Activated CD4-positive, alpha-beta memory T cell treated with anti-CD3 and anti-CD28 coated beads for 36 hours (primary cell): ENCODE results near the gene DHX36. TPM values are rescaled to one million over a fixed set of nuclear protein-coding genes. Genes with fewer than 3 reads are reported as not detected.
A peak's percentile ranks its signal among the peaks of the same experiment; 100 is the strongest.

Source experiments
- CTCF ChIA-PET: fragments of 350-600 bp; sonication (Branson Sonifier 250); formaldehyde crosslinking; loops from one replicate; lab custom pipeline; 2021; ENCODE audit warnings: antibody characterized with exemption, inconsistent platforms; lab: Charles Lee
- POLR2A ChIA-PET: fragments of 350-600 bp; sonication (Branson Sonifier 250); formaldehyde crosslinking; loops from one replicate; lab custom pipeline; 2021; ENCODE audit warnings: antibody characterized with exemption; lab: Charles Lee
- DNase-seq: peaks from one replicate; pipeline ENCODE4 v3.0.0-alpha.2; 2020
- H3K27ac Mint-ChIP-seq: one replicate; pipeline ENCODE4 v1.8.0; 2021; ENCODE audit warnings: mixed read lengths
- H3K27me3 Mint-ChIP-seq: one replicate; pipeline ENCODE4 v1.8.0; 2021; ENCODE audit warnings: mixed read lengths
- H3K36me3 Mint-ChIP-seq: one replicate; pipeline ENCODE4 v1.8.0; 2021; ENCODE audit warnings: mixed read lengths
- H3K4me1 Mint-ChIP-seq: one replicate; pipeline ENCODE4 v1.8.0; 2021; ENCODE audit warnings: low read depth, mixed read lengths
- H3K4me3 Mint-ChIP-seq: one replicate; pipeline ENCODE4 v1.8.0; 2021; ENCODE audit warnings: mild to moderate bottlenecking, mixed read lengths
- H3K9me3 Mint-ChIP-seq: one replicate; pipeline ENCODE4 v1.8.0; 2021; ENCODE audit warnings: mixed read lengths
- intact Hi-C: fragments of 100-400 bp; cut with micrococcal nuclease; formaldehyde crosslinking; loops from one replicate; pipeline ENCODE4 v1.15.1; 2023
- total RNA-seq, 2 experiments: library from RNA; stranded (reverse); gene quantifications; one replicate each; pipeline ENCODE4 v1.2.3, GENCODE V29; 2021

The DHX36 gene
- total RNA-seq, 2 experiments from 2014 or later: 65.5 to 71.1 TPM

- DNase-seq: no peak
- ChIA-PET POLR2A (no interaction called here), CTCF (no interaction called here)
- Mint-ChIP-seq H3K4me1 (no peaks in the 10 kb centered on the region), H3K9me3 (no peaks in the 10 kb centered on the region), H3K27me3 (no peaks in the 10 kb centered on the region), H3K27ac (no peak overlapping the region), H3K36me3 (peaks cover 42% of the 10 kb centered on the region), H3K4me3 (no peak overlapping the region)
- intact Hi-C loops: loop anchor here (5.0 kb wide), 1 partner anchor 46 kb away; the partner anchor contains the start of gene DHX36
These were observed 48.3 kb downstream of the DHX36 start for GRCh38 chr3:154275965-154276364.

DNA sequence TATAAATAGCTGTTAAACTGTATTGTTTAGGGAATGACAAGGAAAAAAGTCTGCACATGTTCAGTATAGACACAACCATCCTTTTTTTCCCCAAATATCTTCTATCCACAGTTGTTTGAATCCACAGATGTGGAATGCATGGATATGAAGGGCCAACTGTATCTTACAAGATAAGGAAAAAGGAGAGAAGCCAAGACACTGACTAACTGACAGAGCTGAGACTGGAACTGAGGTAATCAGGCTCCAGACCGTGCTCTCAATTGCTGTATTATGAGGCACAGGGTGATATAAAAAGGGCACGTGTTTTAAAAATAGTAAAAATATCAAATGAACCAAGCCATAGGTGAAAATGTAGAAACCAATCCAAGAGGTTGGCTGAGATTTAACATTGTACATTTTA is 49.0 kb downstream of the DHX36 start:
- no peaks in the 10 kb centered on the region for H3K9me3 Mint-ChIP-seq
- DNase-seq: no peak
- ChIA-PET POLR2A (no interaction called here), CTCF (no interaction called here)
- no peaks in the 10 kb centered on the region for H3K27me3 Mint-ChIP-seq
- intact Hi-C loops: loop anchor here (5.0 kb wide), 1 partner anchor 47 kb away; the partner anchor contains the start of gene DHX36
- H3K27ac Mint-ChIP-seq: no peak overlapping the region
- H3K4me1 Mint-ChIP-seq: no peaks in the 10 kb centered on the region
- H3K36me3 Mint-ChIP-seq: peaks cover 40% of the 10 kb centered on the region
- no peak overlapping the region for H3K4me3 Mint-ChIP-seq

- intact Hi-C loops: no loop called here
- no peaks in the 10 kb centered on the region for H3K4me1 Mint-ChIP-seq
- H3K9me3 Mint-ChIP-seq: no peaks in the 10 kb centered on the region
- no peak overlapping the region for H3K27ac Mint-ChIP-seq
- no peaks in the 10 kb centered on the region for H3K27me3 Mint-ChIP-seq
- H3K4me3 Mint-ChIP-seq: no peak overlapping the region
- no peak for DNase-seq
- ChIA-PET CTCF (no interaction called here), POLR2A (no interaction called here)
- peaks cover 48% of the 10 kb centered on the region for H3K36me3 Mint-ChIP-seq
These were observed 49.9 kb downstream of the DHX36 start for GRCh38 chr3:154274348-154274747.

DNA sequence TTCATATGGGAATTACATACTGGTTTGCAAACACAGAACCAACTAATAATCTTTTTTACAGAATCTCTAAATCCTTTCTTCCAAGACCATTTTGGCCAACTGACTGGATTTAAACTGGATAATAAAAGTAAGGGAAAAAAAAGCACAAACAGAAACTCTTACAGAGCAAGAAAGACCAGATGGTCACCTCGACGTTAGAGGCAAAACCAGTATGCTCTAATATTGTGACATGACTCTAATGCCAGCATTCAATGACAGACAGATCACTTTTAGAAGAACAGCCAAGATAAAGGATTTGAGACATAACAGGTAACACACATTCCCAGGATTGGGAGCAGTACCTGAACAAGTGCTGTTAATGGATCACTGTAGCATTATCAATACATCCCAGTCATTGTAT is 50.9 kb downstream of the DHX36 start:
- intact Hi-C loops: no loop called here
- Mint-ChIP-seq H3K27me3 (no peaks in the 10 kb centered on the region), H3K36me3 (peaks cover 54% of the 10 kb centered on the region), H3K9me3 (peaks cover 1% of the 10 kb centered on the region), H3K4me3 (no peak overlapping the region), H3K4me1 (no peaks in the 10 kb centered on the region), H3K27ac (no peak overlapping the region)
- ChIA-PET CTCF (no interaction called here), POLR2A (no interaction called here)
- DNase-seq: no peak

DNA sequence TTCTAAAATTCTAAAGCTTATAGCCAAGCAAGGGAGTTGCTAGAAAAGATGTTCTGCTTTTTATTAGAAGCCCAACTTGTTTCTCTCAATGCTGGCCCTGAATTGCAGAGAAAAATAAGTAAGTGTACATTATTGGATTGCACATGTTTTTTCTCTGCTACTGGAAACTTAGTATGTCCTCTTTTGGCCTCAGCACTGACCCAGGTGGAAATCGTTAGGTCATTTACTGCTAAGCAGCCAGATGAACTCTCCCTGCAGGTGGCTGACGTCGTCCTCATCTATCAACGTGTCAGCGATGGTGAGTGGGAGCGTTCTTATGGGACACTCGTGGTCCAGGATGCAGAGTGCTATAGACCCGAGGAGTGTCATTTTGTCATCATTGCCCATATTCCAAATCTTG is 69.8 kb downstream of the DHX36 start:
- CTCF ChIA-PET: interaction anchor here (1.0 to 3.0 kb wide), 2 partner anchors 157 to 217 kb away, joined by 3 to 17 read pairs; no protein-coding TSS in a partner anchor
- Mint-ChIP-seq H3K27ac (no peak overlapping the region), H3K9me3 (no peaks in the 10 kb centered on the region), H3K4me1 (peaks cover 3% of the 10 kb centered on the region), H3K36me3 (peaks cover 41% of the 10 kb centered on the region), H3K4me3 (no peak overlapping the region), H3K27me3 (no peaks in the 10 kb centered on the region)
- no peak for DNase-seq
- POLR2A ChIA-PET: no interaction called here
- intact Hi-C loops: loop anchor here (5.0 kb wide), 1 partner anchor 1227 kb away; no protein-coding TSS in a partner anchor

DNA sequence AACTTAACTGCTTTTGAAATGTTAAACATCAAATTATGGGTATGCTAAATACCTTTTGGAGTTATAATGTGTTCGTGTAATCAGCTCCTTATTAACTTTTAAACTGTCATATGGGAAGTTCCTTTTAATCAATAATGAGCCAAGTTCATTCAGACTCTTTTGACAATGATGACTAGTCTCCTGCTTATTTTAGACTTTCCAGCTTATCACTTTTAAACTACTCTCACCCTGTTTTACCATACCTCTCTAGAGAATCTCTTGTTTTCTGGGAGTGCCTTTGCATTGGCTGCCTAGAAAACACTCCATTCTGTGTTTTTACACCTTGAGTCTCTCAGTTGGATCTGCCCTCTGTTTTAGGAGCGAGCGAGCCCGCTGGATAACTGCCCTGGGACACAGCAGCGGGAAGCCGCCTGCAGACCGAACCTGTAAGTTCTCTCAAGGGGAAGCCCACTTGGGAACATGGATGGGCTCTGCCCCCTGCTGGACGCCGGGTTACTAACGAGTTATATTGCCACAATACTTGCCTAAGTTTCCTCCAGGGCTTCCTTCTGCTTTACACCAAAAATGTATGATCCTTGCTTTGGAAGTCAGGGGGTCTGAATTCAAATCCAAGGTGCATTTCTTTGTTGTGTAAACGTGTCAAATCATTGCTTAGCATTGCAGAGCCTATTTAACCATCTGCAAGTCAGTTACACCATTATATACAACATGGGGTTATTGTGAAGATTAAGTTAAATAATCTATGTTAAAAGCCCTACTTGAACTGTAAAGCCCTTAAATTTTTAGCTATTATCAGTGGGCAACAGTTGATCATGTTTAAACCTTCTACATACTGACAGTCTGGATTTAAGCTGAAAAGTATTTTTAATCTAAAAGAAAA is 71.3 kb downstream of the DHX36 start:
- Mint-ChIP-seq H3K27ac (no peak overlapping the region), H3K9me3 (no peaks in the 10 kb centered on the region), H3K36me3 (peaks cover 32% of the 10 kb centered on the region), H3K4me1 (peaks cover 3% of the 10 kb centered on the region), H3K4me3 (no peak overlapping the region), H3K27me3 (no peaks in the 10 kb centered on the region)
- intact Hi-C loops: loop anchor here (1.0 to 5.0 kb wide), 3 partner anchors 158 to 1226 kb away; no protein-coding TSS in a partner anchor
- CTCF ChIA-PET: interaction anchor here (0.6 to 3.0 kb wide), 27 partner anchors 9 to 417 kb away, joined by 3 to 17 read pairs (median 3); partner anchors contain the start of gene ARHGEF26
- POLR2A ChIA-PET: no interaction called here
- peak; percentile 85 for DNase-seq

DNA sequence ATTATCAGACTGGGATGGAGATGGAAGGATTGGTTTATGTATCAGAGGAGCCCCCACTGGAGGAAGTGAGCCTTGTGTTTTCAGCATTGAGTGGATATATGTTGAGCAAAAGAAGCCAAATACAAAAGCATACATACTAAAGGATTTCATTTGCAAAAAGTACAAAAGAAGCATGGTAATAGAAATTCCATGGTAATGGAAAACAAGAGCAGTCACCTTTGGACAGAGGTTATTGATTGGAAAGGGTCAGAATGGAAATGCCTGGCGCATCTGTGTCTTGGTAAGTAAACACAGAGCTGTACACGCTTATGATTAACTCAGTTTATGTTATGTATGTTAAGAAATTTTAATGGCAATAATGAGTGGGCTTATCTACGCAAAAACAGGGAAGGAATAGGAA is 72.7 kb downstream of the DHX36 start:
- H3K4me3 Mint-ChIP-seq: no peak overlapping the region
- H3K27ac Mint-ChIP-seq: no peak overlapping the region

GRCh38 chr3:154250291-154250690 is 74.0 kb downstream of the DHX36 start:
- Mint-ChIP-seq H3K4me3 (no peak overlapping the region), H3K27ac (no peak overlapping the region), H3K36me3 (peaks cover 36% of the 10 kb centered on the region), H3K27me3 (no peaks in the 10 kb centered on the region), H3K4me1 (peaks cover 3% of the 10 kb centered on the region), H3K9me3 (no peaks in the 10 kb centered on the region)
- intact Hi-C loops: loop anchor here (5.0 kb wide), 1 partner anchor 1223 kb away; no protein-coding TSS in a partner anchor
- ChIA-PET CTCF (no interaction called here), POLR2A (no interaction called here)
- DNase-seq: no peak

More for the DNA sequence above, 72.7 kb downstream of the DHX36 start:
- CTCF ChIA-PET: interaction anchor here (0.9 to 3.0 kb wide), 2 partner anchors 59 to 154 kb away, joined by 3 to 17 read pairs; no protein-coding TSS in a partner anchor
- no peaks in the 10 kb centered on the region for H3K9me3 Mint-ChIP-seq
- POLR2A ChIA-PET: no interaction called here
- DNase-seq: no peak
- intact Hi-C loops: loop anchor here (5.0 kb wide), 1 partner anchor 1224 kb away; no protein-coding TSS in a partner anchor
- peaks cover 34% of the 10 kb centered on the region for H3K36me3 Mint-ChIP-seq
- peaks cover 3% of the 10 kb centered on the region for H3K4me1 Mint-ChIP-seq
- H3K27me3 Mint-ChIP-seq: no peaks in the 10 kb centered on the region

DNA sequence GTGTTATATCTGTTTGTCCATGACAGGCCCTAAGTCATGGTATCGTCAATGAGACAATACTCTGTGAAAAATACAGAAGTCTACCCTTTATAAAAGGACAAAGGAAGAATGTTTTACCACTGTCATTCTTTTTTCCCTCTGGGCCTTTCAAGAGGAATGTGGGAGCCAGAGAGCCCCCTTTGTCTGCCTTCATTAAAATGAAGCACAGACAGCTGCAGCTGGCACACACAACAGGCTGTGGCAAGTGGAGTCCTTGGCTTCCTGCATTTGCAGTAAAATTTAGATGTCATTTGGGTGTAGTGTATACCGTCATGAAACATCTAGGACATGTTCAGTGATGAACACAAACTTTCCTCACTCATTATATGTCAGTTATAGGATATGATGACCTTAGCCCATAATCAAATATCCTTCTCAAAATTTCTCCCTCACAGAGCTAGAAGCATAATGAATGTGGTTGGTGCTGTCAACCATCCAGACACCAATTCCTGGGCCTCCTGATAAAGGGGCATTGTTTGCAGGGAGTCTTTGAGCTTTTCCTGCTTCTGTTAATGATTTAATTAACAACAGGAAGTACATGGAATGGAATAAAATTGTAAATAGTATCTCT is 76.4 kb downstream of the DHX36 start:
- intact Hi-C loops: no loop called here
- ChIA-PET CTCF (no interaction called here), POLR2A (no interaction called here)
- Mint-ChIP-seq H3K4me3 (no peak overlapping the region), H3K27me3 (no peaks in the 10 kb centered on the region), H3K36me3 (peaks cover 27% of the 10 kb centered on the region), H3K27ac (no peak overlapping the region), H3K4me1 (peaks cover 5% of the 10 kb centered on the region), H3K9me3 (no peaks in the 10 kb centered on the region)
- no peak for DNase-seq

DNA sequence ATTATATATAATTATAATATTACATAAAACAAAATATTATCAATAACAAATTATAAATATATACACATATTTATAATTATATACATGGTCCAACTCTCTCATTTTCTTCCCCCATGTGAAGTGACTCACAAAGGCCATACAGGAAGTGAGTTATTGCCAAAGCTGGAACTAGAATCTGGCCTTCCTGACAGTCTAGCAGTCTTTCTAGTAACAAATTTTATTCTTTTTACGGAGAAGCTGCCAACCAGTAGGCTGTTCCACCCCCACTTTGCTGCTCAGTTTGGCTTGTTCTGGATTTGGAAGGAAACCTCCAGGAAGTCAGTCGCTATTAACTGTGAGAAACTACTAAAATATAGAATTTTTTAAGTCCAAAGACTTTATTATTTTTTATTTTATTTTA is 79.6 kb downstream of the DHX36 start:
- no peak for DNase-seq
- H3K4me1 Mint-ChIP-seq: peaks cover 4% of the 10 kb centered on the region
- H3K36me3 Mint-ChIP-seq: peaks cover 15% of the 10 kb centered on the region
- H3K27ac Mint-ChIP-seq: no peak overlapping the region
- H3K9me3 Mint-ChIP-seq: no peaks in the 10 kb centered on the region
- no peak overlapping the region for H3K4me3 Mint-ChIP-seq
- POLR2A ChIA-PET: no interaction called here
- H3K27me3 Mint-ChIP-seq: peaks cover 7% of the 10 kb centered on the region
- intact Hi-C loops: no loop called here
- CTCF ChIA-PET: interaction anchor here (2.2 kb wide), 1 partner anchor 8 kb away, joined by 11 read pairs; no protein-coding TSS in a partner anchor

- CTCF ChIA-PET: interaction anchor here (0.6 to 2.2 kb wide), 2 partner anchors 10 to 13 kb away, joined by 3 to 11 read pairs; no protein-coding TSS in a partner anchor
These were observed 80.9 kb downstream of the DHX36 start for GRCh38 chr3:154243353-154243752.

GRCh38 chr3:154242766-154243165 is 81.5 kb downstream of the DHX36 start:
- Mint-ChIP-seq H3K4me3 (no peak overlapping the region), H3K27me3 (peaks cover 14% of the 10 kb centered on the region), H3K4me1 (peaks cover 8% of the 10 kb centered on the region), H3K27ac (no peak overlapping the region), H3K9me3 (no peaks in the 10 kb centered on the region), H3K36me3 (peaks cover 10% of the 10 kb centered on the region)
- ChIA-PET POLR2A (no interaction called here), CTCF (interaction anchor here (0.6 kb wide), 1 partner anchor 13 kb away, joined by 3 read pairs; no protein-coding TSS in a partner anchor)
- DNase-seq: no peak
- intact Hi-C loops: no loop called here

More at GRCh38 chr3:154243353-154243752, 80.9 kb downstream of the DHX36 start:
- DNase-seq: no peak
- POLR2A ChIA-PET: no interaction called here
- H3K4me3 Mint-ChIP-seq: no peak overlapping the region
- peaks cover 4% of the 10 kb centered on the region for H3K4me1 Mint-ChIP-seq
- peaks cover 12% of the 10 kb centered on the region for H3K36me3 Mint-ChIP-seq
- peaks cover 14% of the 10 kb centered on the region for H3K27me3 Mint-ChIP-seq
- intact Hi-C loops: no loop called here
- H3K27ac Mint-ChIP-seq: no peak overlapping the region
- no peaks in the 10 kb centered on the region for H3K9me3 Mint-ChIP-seq
